BJ (cell line): Measurements from ENCODE around the gene PNMA8A. TPM values are rescaled to one million over a fixed set of nuclear protein-coding genes. Genes with fewer than 3 reads are reported as not detected.
"Not testable (repeated sequence)": the region's sequence is repeated elsewhere in the genome, so short reads cannot be mapped to it uniquely, and the experiment has no call there.

ENCODE experiments used
- CTCF ChIA-PET: fragments of 350-600 bp; formaldehyde crosslinking; extraction: SDS; loops from one replicate; lab custom pipeline; 2021; ENCODE audit warnings: antibody characterized with exemption, inconsistent platforms; lab: Yijun Ruan, JAX
- POLR2A ChIA-PET: fragments of 300-600 bp; sonication (Branson Sonifier 250); formaldehyde crosslinking; extraction: SDS; loops from one replicate; lab custom pipeline; 2021; ENCODE audit warnings: antibody characterized with exemption; lab: Charles Lee
- DNase-seq: peaks from one replicate; pipeline ENCODE4 v3.0.0-alpha.2; 2011; ENCODE audit warnings: low read depth
- H3K27me3 ChIP-seq: 2 replicates; pipeline ENCODE4 v1.6.0; 2011; ENCODE audit warnings: low read length; ENCODE audit not compliant: control insufficient read depth, insufficient read depth
- H3K36me3 ChIP-seq: 2 replicates; pipeline ENCODE4 v1.5.1; 2011; ENCODE audit warnings: low read length; ENCODE audit not compliant: control insufficient read depth, insufficient read depth
- H3K4me3 ChIP-seq: 2 replicates; pipeline ENCODE4 v1.5.1; 2011; ENCODE audit warnings: low read depth, mild to moderate bottlenecking, control low read depth, low read length
- polyA plus RNA-seq: library from polyadenylated mRNA; depleted of rRNA; stranded (reverse); fragments of >200 nt; gene quantifications from 2 replicates; pipeline ENCODE4 v1.2.3, GENCODE V29; 2011
- TF ChIP-seq, protein P1 (sequence below): IDR thresholded peaks from 2 replicates; pipeline ENCODE4 v1.5.1; 2011; ENCODE audit warnings: low read depth, mild to moderate bottlenecking, control low read depth, inconsistent platforms, low read length, moderate library complexity; ENCODE audit not compliant: insufficient read depth

The PNMA8A gene
- polyA plus RNA-seq, 1 experiment, result 0.74 TPM

- Histone ChIP-seq H3K27me3 (no peaks in the 10 kb centered on the region), H3K36me3 (no peaks in the 10 kb centered on the region), H3K4me3 (no peak overlapping the region)
- ChIA-PET CTCF (interaction anchor here (2.0 kb wide), 1 partner anchor 41 kb away, joined by 4 read pairs; no protein-coding TSS in a partner anchor), POLR2A (no interaction called here)
- TF ChIP-seq, protein P1, sequence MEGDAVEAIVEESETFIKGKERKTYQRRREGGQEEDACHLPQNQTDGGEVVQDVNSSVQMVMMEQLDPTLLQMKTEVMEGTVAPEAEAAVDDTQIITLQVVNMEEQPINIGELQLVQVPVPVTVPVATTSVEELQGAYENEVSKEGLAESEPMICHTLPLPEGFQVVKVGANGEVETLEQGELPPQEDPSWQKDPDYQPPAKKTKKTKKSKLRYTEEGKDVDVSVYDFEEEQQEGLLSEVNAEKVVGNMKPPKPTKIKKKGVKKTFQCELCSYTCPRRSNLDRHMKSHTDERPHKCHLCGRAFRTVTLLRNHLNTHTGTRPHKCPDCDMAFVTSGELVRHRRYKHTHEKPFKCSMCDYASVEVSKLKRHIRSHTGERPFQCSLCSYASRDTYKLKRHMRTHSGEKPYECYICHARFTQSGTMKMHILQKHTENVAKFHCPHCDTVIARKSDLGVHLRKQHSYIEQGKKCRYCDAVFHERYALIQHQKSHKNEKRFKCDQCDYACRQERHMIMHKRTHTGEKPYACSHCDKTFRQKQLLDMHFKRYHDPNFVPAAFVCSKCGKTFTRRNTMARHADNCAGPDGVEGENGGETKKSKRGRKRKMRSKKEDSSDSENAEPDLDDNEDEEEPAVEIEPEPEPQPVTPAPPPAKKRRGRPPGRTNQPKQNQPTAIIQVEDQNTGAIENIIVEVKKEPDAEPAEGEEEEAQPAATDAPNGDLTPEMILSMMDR, result no peak
- DNase-seq, result no peak
Observed at GRCh38 chr19:46446021-46446420, 25.3 kb downstream of the PNMA8A start.

- no peaks in the 10 kb centered on the region for H3K27me3 ChIP-seq
- CTCF ChIA-PET, result no interaction called here
- TF ChIP-seq, protein P1, result no peak
- no peak for DNase-seq
- H3K36me3 ChIP-seq, result no peaks in the 10 kb centered on the region
- H3K4me3 ChIP-seq, result no peak overlapping the region
- POLR2A ChIA-PET, result no interaction called here
Observed at GRCh38 chr19:46442808-46443450, 28.4 kb downstream of the PNMA8A start.

DNA sequence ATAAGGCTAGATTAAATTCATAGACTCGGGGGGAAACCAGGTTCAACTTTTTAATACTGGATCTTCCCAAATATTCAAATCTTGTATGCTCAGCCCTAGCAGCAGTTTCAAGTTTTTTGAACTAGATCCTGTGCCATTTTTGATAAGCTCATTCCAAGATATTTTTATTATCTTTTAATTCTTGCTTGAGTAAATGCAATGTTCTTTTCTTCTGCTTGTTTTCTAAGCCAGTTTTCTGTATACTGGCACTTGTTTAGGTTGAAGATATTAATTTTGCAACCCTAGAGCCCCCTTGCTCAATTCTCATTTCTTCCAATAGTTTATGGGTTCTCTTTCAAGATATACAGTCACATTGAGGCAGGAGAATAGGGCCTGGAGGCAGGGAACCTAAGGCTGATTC lies 29.5 kb downstream of the PNMA8A start:
- TF ChIP-seq, protein P1, result no peak
- ChIA-PET CTCF (interaction anchor here (0.7 kb wide), 1 partner anchor 46 kb away, joined by 3 read pairs; no protein-coding TSS in a partner anchor), POLR2A (no interaction called here)
- Histone ChIP-seq H3K27me3 (no peaks in the 10 kb centered on the region), H3K4me3 (no peak overlapping the region), H3K36me3 (no peaks in the 10 kb centered on the region)
- DNase-seq, result no peak

- H3K36me3 ChIP-seq, H3K4me3 ChIP-seq, DNase-seq, H3K27me3 ChIP-seq, CTCF ChIA-PET, POLR2A ChIA-PET: not testable (repeated sequence)
Observed at GRCh38 chr19:46435689-46436088, 35.7 kb downstream of the PNMA8A start.

- ChIA-PET POLR2A (no interaction called here), CTCF (no interaction called here)
- no peak for DNase-seq
- Histone ChIP-seq H3K36me3 (no peaks in the 10 kb centered on the region), H3K4me3 (no peak overlapping the region), H3K27me3 (no peaks in the 10 kb centered on the region)
- TF ChIP-seq, protein P1, result no peak
Observed at GRCh38 chr19:46435009-46435408, 36.4 kb downstream of the PNMA8A start.

DNA sequence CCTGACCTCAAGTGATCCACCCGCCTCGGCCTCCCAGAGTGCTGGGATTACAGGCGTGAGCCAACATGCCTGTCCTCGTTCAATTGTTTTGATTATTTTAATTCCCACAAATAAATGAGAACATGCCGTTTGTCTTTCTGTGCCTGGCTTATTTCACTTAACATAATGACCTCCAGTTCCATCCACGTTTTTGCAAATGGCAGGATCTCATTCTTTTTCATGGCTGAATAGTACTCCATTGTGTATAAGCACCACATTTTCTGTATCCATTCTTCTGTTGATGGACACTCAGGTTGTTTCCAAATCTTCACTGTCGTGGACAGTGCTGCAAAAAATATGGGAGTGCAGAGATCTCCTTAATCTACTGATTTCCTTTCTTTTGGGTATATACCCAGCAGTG lies 37.9 kb downstream of the PNMA8A start:
- POLR2A ChIA-PET, H3K27me3 ChIP-seq, DNase-seq, H3K4me3 ChIP-seq, H3K36me3 ChIP-seq: not testable (repeated sequence)
- CTCF ChIA-PET, result interaction anchor here (1.7 kb wide), 1 partner anchor 28 kb away, joined by 3 read pairs; no protein-coding TSS in a partner anchor
